Measurements from ENCODE around the gene PKN1. TPM values are rescaled to one million over a fixed set of nuclear protein-coding genes. Genes with fewer than 3 reads are reported as not detected.
"Not testable (repeated sequence)": the region's sequence is repeated elsewhere in the genome, so short reads cannot be mapped to it uniquely, and the experiment has no call there.

Gene PKN1
- total RNA-seq, 1 donor, result 127 TPM

DNA sequence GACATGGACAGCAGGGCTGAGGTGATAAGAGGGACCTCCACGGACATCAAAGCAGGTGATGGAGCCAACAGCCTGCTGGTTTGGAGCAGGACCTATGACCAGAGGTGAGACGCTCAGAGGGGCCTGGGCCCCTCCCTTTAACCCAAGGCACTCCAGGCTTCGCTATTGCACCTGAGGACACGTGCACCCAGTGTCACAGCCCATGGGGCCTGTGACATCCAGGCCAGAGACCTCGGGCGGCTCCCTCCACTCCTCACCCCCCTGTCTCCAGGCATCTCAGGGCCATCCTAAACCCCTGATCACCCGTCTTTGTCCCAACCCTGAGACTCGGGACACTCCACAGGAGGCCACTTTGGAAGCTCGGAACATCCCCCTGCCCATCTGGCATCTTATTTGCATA lies 38.9 kb upstream of the PKN1 start:
- H3K4me3 ChIP-seq (ENCODE audit: low read depth, low read length), result no peak overlapping the region
- no peak for DNase-seq (ENCODE audit: low read depth)
- TF ChIP-seq, protein P1, sequence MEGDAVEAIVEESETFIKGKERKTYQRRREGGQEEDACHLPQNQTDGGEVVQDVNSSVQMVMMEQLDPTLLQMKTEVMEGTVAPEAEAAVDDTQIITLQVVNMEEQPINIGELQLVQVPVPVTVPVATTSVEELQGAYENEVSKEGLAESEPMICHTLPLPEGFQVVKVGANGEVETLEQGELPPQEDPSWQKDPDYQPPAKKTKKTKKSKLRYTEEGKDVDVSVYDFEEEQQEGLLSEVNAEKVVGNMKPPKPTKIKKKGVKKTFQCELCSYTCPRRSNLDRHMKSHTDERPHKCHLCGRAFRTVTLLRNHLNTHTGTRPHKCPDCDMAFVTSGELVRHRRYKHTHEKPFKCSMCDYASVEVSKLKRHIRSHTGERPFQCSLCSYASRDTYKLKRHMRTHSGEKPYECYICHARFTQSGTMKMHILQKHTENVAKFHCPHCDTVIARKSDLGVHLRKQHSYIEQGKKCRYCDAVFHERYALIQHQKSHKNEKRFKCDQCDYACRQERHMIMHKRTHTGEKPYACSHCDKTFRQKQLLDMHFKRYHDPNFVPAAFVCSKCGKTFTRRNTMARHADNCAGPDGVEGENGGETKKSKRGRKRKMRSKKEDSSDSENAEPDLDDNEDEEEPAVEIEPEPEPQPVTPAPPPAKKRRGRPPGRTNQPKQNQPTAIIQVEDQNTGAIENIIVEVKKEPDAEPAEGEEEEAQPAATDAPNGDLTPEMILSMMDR (IDR thresholded peaks at IDR 0.05; ENCODE audit: insufficient read depth, low read depth, low read length), result no peak

DNA sequence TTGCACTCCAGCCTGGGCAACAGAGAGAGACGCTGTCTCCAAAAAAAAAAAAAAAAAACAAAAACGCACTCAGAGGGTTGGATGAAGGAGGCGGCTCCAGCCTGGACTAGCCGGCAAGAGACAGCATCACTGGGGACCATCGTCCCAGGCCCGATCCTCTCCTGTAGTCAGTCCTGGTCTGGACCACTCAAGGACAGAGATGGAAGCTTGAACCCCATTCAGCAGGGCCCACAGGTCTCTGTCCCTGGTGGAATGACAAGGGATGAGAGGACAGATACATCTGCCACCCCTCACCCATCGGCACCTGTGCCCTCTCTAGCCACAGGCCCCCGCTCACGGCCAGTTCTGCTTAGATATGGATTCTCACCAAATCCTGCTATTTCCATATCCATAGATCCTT lies 37.8 kb upstream of the PKN1 start:
- no peak overlapping the region for H3K4me3 ChIP-seq (ENCODE audit: low read depth, low read length)
- TF ChIP-seq, protein P1 (IDR thresholded peaks at IDR 0.05; ENCODE audit: insufficient read depth, low read depth, low read length), result no peak
- DNase-seq (ENCODE audit: low read depth), result no peak

DNA sequence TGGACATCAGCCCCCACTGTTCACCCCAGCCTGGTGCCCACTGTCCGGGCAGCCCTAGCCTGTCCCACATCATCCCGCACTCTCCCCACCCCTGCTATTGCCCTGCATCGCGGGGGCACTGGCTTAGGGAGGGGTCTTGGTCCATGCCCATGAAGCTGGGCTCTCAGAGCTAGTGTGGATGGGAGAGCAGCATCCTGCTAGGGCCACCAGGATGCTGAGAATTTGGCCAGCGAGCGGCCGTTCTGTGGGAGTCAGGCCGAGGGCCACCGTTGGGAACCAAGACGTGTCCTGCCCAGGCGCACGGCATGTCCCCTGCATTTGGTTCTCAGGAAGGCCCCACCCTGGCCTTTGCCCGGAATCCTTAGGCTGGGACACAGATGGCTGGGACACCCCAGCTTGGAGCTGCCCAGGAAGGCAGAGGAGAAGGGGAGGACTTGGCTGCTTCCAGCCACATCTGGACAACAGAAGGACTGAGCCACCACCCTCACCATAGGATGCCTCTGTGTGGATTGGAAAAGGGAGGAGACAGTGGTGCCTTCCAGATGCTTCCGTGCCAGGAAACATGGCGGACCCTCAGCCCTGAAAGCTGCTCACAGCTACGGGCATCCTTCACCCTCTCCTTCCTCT lies 37.3 kb upstream of the PKN1 start:
- TF ChIP-seq, protein P1 (IDR thresholded peaks at IDR 0.05; ENCODE audit: insufficient read depth, low read depth, low read length), result no peak
- no peak for DNase-seq (ENCODE audit: low read depth)
- H3K4me3 ChIP-seq (ENCODE audit: low read depth, low read length), result no peak overlapping the region

DNA sequence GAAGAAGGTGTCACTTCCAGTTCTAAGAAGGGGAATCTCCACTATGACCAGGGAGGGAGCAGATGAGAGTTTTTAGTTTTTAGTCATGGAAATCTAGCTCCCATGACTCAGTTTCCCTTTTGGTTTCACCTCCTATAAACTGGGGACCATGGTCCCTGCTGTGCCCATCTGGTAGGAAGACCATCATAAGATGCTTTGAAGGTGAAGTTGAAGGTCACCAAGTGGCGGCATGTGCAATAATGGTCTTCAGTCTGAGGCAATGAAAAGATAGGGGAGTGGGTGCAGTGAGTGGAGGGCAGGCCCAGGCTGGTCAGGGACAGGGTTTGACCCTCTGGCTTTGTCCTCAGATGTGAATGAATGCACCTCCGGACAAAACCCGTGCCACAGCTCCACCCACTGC lies 36.4 kb upstream of the PKN1 start:
- not testable (repeated sequence) for DNase-seq (ENCODE audit: low read depth); H3K4me3 ChIP-seq (ENCODE audit: low read depth, low read length)

DNA sequence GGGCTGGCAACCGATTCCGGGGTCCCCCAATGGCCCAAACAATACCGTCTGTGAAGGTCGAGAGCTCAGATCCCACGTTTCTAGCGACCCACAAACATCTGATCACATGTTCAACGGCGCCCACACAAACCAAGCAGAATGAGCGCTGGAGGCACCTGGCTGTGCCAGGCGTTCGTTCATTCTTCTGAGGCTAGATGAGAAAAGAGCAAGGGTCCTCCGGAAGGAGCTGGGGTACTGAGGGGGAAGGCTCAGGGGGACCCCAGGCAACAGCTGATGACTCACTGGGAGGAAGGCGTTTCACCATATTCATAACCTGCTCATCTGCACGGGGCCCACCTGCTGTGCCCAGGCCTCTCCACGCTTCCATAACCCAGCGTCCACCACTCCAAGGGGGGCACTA lies 35.9 kb upstream of the PKN1 start:
- not testable (repeated sequence) for H3K4me3 ChIP-seq (ENCODE audit: low read depth, low read length); DNase-seq (ENCODE audit: low read depth)

DNA sequence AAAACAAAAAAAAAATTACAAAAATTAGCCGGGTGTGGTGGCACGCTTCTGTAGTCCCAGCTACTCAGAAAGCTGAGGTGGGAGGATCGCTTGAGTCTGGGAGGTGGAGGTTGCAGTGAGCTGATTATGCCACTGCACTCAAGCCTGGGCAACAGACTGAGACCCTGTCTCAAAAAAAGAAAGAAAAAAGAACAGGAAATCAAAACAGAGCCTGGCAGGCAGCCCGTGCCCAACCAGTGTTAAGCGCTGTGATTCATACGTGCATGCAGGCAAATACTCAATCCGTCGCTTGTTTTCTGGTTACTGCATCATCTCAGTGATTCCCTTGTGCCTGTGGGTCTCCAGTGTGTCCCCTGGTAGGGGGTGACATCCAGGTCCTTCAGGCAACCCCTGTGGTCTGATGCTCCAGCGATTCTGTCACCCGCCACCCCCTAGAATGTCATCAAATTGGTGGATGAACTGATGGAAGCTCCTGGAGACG lies 32.1 kb upstream of the PKN1 start:
- no peak overlapping the region for H3K4me3 ChIP-seq (ENCODE audit: low read depth, low read length)
- no peak for DNase-seq (ENCODE audit: low read depth)
- TF ChIP-seq, protein P1 (IDR thresholded peaks at IDR 0.05; ENCODE audit: insufficient read depth, low read depth, low read length), result no peak

DNA sequence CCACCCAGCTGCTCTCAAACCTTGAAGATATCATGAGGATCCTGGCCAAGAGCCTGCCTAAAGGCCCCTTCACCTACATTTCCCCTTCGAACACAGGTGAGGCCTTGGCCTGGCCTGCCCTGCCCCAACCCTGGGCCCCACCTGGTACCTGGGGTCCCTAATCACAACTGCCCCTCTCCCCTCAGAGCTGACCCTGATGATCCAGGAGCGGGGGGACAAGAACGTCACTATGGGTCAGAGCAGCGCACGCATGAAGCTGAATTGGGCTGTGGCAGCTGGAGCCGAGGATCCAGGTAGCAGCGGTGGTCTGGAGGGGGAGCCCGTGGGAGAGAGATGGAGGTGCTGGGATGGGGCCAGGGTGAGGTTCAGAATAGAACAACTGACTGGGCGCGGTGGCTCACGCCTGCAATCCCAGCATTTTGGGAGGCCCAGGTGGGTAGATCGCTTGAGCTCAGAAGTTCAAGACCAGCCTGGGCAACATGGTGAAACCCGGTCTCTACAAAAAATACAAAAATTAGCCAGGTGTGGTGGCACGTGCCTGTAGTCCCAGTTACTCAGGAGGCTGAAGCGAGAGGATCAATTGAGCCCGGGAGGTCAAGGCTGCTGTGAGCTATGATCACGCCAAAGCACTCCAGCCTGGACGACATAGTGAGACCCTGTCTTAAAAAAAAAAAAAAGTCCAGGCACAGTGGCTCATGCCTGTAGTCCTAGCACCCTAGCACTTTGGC lies 31.5 kb upstream of the PKN1 start:
- H3K4me3 ChIP-seq (ENCODE audit: low read depth, low read length), result no peak overlapping the region
- TF ChIP-seq, protein P1 (IDR thresholded peaks at IDR 0.05; ENCODE audit: insufficient read depth, low read depth, low read length), result no peak
- DNase-seq (ENCODE audit: low read depth), result no peak
